Stimulated activated CD4-positive, alpha-beta T cell treated with anti-CD3 and anti-CD28 coated beads, Interleukin-1b, Interleukin-23, amount 100 ng/mL, for 24 hours (primary cell): ENCODE data around the gene INSIG2.

ENCODE experiments used
- DNase-seq, 4 experiments: peaks; one replicate each; pipeline ENCODE4 v3.0.0-alpha.2; 2020; ENCODE audit warnings: low read depth in 4 of 4, low spot score in 1 of 4

INSIG2 gene

DNA sequence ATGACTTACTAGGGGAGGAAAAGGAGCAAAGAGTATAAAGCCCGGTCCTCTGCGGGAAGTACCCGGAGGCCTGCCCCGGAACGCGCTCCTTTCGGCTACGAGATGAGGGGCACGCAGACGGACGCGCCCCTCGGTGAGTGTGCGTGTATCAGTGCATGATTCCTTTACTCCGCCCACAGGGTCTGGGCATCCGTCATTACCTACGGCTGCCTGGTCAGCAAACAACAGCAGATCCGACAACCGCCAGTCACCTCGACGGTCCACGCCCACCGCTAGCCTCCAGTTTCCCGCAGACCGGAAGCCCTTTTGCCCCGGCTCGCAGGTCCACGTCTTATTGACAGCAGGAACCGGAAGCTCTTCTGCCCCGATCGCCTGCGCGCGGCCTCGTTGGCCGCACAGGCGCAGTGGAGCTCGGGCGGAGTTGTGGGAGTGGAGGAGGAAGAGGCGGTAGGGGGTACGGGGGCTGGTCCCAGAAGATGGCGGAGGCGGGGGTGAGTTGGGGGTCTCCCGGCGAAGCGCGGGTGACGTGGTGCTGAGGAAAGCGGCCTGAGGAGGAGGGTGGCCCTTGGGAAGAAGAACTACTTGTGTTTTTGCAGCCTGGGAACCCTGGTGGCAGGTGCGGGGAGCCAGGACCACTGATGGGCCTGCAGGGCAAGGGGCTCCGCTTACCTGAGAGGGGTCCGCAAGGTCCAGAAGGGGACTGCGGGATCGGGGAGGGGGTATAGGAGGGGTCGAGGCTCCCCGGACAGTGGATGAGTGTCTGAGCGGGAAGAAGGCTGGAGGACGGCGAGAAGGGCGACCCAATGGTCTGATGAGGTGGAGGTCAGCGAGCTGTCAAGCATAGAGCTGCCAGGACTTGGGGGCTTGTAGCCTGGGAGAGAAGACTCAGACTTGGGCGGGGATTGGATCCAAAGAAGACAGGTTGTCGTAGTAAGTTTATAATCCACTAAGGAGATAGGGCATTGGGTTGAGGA, at the start of gene INSIG2:
TSS of gene INSIG2 (plus strand) at position 421 of the 974 bp plus-strand sequence. CDS start 8,086 bp downstream, outside the sequence.
- peak; percentile 67 to 87 (median 77) for DNase-seq

DNA sequence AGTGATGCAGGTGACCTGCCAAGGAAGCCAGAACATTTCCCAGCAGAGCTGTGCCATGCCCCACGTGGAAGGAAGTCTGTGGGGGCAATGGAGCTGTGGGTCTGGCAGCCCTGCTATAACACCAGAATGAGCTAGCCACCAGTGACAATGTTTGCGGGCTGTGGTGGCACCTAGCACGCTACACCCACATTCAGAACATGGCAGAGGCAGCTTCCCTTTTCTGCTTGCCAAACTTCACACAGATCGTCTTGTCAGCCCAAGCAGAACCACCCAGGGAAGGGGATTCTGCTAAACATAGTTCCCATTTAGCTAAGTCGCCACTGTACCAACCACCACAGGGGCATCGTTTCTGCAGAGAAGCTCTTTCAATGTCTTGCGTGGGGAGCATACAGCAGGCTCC, 47.4 kb upstream of the INSIG2 start:
- DNase-seq: no peak

DNA sequence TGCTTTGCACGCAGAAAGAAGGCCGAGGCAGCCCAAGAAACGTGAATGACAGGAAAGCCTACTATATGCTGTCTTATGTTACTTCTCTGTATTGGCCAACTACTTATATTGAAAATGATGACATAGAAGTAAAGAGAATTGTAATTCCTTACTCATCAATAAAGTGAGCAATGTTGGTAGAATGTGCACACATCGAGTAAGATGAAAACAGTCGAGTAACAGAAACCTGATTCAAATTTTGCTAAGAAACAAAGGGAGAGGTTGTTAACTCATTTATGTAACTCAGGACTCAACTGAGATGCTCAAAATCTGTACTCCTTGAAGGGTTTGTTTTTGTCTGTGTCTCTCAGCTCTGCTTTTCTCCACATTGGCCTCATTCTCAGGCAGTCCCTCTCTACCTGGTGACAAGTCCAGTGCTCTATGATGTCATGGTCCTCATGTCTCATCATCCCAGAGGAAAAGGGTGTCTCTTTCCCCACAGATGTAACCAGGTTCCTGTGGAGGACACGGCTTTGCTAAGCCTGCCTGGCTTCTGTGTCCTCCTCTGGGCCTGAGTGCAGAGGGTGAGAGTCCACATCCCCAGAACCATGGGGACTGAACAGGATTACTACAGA, 44.1 kb upstream of the INSIG2 start:
- no peak for DNase-seq

DNA sequence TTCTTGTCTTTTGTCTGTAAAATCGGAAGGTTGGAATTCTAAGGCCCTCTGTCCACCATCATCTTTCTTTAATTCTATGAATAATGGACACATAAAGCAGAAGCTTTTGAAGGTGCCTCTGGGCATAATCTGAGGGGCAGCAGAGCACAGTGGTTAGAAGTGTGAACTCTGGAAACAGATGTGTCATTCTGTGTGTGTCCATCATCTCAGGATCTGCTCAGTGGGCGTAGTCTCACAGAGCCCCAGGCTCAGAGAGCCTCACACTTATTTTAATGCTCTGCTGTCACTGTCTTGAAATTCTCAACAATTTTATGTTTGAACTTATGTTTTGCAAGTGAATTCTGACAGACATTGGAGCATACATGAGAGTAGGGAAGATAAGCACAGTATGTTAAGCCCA, 43.4 kb upstream of the INSIG2 start:
- no peak for DNase-seq

DNA sequence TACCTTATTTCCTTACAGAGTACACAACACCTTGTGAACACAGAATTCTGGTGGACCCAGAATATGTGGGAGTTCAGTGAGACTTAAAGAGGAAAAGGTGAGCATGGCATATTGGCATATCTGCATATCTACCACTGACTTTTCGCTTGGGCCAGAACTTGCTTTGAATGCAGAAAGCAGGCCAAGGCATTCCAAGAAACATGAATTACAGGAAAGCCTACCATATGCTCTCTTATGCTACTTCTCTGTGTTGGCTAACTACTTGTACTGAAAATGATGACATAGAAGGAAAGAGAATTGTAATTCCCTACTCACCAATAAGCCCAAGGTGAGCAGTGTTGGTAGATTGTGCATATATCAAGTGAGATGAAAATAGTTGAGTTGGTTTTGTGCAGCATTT, 43.0 kb upstream of the INSIG2 start:
- DNase-seq: no peak

DNA sequence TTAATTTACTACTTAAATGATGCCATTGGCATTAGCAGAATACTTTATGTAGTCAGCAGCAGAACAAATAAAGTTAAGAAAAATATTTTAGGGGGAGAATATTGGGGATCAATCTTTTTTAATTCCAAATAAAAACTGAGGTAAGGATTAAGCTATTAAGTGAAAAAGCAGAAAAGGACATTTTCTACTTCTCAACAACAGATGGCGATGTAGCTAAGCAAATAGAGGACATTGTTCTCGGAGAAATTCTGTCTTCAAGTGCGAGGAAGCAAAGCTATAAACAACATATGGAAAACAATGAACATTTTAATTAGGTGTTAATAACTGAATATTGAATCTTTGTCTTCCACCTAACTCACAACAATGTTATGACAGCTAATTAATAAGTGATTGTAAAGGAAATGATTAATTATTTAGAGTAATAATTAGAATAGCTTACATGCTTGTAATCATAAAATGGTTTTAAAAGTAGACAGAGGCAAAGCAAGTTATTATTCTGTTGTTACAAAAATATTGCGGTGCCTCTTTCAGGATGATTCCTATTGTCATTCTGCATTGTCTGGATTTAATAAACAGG, 41.5 kb upstream of the INSIG2 start:
- no peak for DNase-seq

DNA sequence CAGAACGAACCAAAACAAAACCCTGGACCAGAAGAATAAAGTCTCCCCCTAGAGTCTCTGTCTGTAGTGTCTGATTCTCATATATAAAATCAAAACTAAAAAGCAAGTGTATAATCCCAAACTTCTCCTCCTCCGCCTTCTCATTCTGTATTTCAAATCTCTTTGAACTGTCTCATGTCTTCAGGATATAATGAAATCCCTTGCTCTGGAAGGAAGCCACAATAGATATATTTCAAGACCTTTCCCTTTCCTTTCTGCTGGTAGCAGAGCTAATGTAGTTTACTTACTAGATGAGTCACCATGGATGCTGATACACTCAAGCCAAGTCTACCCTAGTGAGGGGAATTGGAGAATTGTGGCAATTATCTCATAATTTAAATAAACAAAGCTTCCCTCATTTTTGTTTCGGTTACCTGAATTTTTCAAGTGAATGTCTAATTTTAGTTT, 40.9 kb upstream of the INSIG2 start:
- no peak for DNase-seq

DNA sequence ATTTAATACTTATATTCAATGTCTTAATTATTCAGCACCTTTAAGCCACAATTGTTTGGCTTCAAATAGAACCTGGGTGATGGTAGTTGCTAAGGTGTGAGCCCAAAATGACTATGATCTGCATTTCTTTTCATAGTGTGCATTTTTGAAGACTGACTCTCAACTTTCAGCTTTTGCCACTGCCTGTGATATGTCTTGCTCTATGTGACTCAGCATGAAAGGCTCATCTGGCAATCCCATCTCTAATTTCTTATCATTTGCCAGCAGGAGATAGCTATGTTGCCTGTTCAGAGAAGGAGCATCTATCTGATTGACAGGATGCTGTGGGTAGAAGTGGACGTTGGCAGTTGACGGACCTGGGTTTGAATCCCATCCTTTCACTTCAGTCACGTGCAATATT, 39.9 kb upstream of the INSIG2 start:
- no peak for DNase-seq

DNA sequence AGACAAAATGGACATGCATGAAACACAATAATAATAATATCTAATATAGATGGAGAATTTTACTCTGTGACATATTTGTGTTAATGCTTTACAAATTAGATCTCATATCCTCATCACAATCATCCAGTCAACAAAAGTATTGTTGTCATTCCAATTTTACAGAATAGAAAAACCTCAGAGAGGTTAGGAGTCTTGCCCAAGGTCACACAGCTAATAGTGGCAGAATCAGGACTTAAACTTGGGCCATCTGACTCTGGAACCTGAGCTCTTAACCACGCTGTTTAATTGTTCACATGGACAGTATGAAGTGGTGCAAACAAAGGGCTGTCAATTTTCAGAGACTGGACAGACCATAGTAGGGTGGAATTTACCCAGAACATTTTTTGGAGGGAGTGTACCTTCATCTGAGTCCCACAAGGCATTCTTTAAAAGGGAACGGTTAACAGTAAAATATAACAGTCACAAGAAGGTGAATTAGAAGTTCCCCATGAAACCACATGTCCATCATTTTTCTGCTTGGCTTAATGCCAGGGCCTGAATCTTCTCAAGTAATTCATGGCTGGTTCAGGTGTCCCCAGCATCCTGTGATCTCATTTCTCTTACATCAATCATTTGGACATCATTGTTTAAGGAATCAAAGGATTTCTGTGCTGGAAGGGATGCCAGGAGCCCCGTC, 39.0 kb upstream of the INSIG2 start:
- no peak for DNase-seq

DNA sequence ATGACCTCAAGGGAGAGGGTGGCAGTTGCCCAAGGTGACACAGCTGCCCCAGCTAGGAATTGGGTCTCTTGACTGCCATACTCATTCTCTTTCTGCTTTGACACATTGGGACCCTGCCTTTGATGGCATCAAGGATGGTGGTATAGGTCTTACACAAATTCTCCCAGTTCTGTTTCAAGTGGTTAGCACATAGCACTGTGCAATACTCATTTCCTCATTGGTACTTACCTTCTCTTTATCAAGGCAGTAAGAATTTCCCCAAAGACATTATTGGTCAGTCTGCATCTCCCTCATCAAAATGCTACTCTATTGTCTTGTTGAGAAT, 38.5 kb upstream of the INSIG2 start:
- no peak for DNase-seq

DNA sequence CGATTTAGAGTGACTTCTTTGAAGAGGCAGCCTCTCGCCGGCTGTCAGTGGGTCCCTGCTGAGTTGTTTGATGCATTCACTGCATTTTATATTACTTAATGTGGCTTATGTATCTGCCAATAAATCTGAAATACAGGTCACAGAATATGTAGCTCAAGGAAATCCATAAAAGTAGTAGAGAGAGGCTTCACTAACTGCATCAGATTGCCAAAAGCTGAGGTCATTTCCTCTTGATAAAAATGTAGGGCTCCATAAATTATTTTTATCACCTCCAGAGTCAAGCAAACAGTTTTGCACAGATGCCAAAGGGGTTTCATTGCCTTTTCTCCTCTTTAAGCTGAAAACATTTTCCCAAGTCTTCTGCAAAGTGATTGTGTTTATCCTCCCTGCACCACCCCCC, 37.9 kb upstream of the INSIG2 start:
- no peak for DNase-seq

DNA sequence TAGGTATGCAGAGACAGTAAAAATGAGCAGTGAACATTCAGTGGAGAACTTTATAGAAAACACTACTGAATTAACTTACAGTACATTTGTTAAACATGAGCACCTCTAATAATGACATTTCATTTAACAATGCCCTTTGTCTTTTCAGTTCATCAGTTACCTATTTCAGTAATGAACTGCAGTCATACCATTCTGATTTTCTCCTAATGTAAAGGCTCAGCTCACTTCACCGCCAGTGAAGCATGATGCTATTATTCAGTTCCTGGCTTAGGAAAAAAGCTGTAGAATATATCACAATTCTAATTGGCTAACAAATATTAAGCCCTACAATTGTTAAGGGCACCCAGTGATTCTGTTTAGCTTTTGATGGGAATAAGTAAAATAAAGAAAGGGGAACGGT, 37.3 kb upstream of the INSIG2 start:
- DNase-seq: no peak

DNA sequence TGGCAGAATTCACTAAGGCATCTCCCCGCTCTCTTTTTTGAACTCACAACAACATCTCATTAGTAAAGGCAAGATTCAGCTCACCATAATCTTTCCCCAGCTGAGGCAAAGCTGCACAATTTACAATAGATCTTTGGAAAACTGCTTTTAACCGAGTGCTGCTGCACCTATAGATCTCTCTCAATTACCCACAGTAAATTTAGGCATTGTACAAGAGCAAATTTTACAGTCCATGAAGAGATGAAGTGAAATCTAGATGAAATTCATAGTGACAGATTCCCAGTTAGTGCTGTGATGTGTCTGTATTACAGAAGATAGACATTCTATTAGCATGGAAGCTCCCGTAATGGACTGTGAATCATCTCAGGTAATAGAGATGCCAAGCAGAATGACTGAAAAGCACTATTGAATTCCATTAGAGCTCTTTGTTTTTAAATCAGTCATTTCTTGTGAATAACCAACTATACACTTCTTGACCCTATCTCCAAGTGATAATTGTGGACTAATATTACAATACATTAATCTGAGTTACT, 36.4 kb upstream of the INSIG2 start:
- no peak for DNase-seq

DNA sequence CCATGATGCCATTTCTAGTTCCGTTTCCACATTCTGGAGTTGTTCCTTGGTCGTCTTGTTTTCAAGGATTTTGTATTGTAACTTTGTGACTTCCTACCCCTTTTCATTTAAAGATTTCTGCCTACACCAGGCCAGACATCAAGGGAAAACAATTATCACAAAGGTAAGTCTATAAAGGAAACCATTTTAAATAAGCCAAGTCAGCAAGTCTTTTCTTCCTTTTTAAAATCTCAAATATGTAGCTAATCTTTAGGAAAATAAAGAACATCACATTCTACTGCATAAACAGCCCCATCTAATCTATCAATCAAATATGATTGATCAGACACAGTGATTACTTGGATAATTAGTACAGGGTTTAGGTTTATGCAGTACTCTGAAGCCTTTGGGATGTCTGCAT, 35.8 kb upstream of the INSIG2 start:
- no peak for DNase-seq

DNA sequence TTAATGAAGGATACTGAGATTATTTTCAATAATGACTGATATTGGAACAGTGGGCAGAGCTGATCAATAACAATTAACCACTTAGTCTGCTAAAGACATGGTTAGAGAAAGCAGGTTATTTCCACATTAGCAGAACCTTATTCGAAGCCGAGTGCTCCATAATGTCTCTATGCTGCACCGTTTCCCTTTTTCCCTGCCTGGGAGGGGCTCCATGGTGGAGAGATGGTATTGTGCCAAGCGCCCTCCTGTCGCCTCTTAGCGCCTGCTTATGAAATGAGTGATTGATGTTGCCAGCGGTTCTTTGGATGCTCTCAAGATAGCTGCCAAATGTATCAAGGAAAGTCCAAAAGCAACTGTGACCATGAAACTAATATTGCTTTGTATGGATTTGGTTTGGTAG, 34.6 kb upstream of the INSIG2 start:
- DNase-seq: no peak

DNA sequence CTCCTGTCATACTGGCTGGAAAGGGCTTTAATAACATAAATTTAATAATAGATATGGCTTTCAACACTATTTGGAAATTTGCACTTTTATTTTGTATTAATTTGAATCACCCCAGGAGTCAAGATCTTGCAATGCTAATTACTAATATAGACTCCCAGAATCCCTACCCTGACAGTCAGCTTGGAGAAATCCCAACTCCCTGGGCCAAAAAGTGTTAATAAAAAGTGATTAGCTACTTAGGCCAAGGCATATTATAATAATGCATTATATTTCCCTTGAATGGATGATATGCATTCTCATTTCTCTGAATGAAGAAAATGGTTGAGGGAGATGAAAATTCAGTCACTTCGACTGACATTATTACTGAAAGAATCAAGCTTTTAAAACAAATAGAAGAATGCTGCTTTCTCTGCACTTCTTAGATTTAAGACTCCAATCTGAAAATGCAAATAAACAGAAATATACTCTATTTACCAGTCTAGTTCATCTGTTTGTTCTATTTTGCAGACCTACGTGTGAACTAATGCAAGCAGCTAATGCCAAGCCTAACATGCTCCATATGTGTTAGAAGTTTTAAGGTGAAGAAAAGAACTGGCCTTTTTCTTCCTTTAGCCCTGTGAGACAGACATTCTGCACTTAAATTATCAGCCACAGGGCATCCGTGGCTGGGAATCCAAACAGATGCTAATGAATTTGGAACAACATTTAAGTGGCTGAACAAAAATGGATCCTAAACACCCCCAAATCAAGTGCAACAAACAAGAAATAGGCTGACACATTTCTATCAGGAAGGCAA, 33.9 kb upstream of the INSIG2 start:
- DNase-seq: no peak

DNA sequence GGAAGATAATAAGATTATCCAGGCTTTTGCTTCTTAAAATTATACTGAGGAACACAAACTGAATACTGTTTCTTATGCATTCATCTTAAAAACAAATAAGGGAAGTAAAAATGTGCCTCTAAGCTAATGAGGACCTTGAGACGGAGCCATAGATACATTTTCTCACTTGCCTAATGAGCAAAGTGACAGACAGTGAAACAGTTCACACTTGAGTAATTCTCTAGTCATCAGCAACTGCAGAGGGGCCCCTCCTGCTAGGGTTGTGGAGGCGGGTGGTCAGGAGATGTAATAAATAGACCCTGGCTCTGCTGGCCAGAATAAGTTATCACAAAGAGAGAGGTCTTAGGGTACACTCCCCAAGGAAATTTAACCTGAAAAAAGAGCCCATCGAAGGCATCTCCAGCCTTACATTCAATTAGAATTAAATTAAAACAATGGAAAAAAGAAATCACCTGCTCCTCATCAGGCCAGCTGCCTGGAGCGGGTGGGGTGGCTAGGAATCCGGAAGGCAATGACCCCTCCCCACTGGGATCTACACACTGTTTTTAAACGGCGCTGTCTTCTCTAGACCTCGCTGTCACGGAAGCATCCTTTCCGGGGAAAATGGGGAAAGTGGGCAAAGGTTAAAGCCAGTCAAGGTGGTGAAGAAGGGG, 32.6 kb upstream of the INSIG2 start:
- no peak for DNase-seq

DNA sequence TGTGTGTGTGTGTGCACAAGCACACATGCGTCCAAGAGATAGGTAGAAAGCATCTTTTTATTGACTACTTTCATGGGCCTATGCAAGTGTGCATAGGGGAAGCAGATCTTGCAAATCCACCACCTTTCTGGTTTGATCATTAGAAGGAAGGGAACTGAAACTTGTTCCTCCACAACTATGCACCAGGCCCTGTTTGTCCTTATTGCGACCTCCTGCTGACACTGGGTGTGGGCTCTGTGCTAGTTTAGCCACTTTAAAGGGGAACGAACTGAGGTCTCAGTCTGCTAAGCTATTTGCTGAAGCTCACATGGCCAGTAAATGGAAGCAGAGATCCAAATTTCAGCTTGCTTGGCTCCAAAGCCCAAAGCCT, 32.1 kb upstream of the INSIG2 start:
- DNase-seq: no peak

DNA sequence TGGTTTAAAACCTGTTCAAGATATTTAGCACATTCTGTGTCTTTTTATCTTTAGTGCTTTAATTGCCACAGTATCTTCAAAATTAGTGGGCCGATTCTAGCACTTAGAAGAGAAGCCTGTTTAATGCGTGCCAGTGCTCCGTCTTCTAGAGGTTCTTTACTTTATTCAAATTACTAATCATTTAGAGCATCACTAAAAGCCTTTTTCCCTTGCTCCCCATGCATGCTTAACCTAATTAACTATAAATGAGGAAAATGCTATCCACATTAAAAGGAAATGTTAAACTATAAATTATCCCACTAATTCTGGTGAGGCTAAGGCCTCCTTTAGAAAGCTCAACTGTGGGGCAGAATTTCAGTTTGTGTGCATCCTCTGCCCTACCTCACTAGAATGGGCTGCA, 31.5 kb upstream of the INSIG2 start:
- DNase-seq: no peak

DNA sequence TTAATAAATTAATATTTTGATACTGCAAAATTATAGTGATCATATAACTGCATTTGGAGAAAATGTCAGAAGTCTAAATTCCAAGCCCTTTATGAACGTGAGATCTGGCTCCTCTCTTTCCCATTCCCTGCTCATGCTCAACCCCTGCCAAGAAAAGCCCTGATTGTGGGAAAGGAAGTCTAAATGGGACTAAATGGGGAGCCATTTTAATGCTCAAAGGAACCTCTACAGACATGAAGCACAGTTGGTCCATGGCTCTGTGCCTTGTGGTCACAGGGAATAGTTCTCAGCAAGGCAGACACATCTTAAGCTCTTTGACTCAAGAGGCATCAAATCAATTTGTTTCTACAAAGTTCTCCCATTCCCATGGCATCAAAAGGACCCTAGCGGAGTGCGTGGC, 29.3 kb upstream of the INSIG2 start:
- no peak for DNase-seq
